Ureter (tissue), 1 donor: ENCODE measurements around the gene GNB2. TPM values are rescaled to one million over a fixed set of nuclear protein-coding genes. Genes with fewer than 3 reads are reported as not detected.
A peak's percentile ranks its signal among the peaks of the same experiment; 100 is the strongest.
"Not testable (repeated sequence)": the region's sequence is repeated elsewhere in the genome, so short reads cannot be mapped to it uniquely, and the experiment has no call there.

Experiments used
- DNase-seq: peaks from one replicate; pipeline ENCODE4 v3.0.0-alpha.2; 2020; ENCODE audit warnings: low spot score
- total RNA-seq: library from RNA; stranded (reverse); gene quantifications from one replicate; pipeline ENCODE4 v1.2.4, GENCODE V29; 2023
- donor health status: DM: yes; HTN: yes; CAD: no.

Gene GNB2
- total RNA-seq, 1 donor from 2014 or later, result 225 TPM

DNA sequence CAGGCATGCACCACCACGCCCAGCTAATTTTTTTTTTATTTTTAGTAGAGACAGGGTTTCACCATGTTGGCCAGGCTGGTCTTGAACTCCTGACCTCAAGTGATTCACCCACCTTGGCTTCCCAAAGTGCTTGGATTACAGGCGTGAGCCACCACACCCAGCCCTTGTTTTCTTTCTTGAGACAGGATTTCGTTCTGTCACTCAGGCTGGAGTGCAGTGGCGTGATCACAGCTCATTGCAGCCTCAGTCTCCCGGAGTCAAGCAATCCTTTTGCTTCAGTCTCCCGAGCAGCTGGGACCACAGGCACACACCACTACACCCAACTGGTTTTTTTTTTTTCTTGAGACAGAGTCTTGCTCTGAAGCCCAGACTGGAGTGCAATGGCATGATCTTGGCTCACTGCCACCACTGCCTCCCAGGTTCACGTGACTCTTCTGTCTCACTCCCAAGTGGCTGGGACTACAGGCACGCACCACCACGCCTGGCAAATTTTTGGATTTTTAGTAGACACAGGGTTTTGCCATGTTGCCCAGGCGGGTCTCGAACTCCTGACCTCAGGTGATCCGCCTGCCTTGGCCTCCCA, 11.3 kb upstream of the GNB2 start:
- not testable (repeated sequence) for DNase-seq

DNA sequence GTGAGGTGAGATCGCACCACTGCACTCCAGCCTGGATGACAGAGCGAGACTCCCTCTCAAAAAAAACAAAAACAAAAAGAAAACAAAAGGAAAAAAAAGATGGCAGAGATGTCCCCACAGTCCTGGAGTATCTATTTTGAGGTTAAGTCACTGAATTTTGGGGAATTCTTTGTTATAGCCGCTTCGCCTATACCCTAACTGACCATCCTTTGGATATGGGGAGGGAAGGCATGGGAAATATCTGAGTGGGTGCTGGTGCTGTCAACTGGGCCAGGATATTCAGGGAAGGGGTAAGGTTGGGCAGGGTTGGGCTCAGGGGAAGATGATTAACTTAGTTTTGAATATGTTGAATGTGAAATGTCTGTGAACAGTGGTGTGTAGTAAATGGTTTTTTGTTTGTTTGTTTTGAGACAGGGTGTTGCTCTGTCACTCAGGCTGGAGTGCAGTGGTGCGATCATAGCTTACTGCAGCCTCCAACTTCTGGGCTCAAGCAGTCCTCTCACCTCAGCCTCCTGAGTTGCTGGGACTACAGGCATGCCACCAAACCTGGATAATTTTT, 8.3 kb upstream of the GNB2 start:
- DNase-seq, result no peak

DNA sequence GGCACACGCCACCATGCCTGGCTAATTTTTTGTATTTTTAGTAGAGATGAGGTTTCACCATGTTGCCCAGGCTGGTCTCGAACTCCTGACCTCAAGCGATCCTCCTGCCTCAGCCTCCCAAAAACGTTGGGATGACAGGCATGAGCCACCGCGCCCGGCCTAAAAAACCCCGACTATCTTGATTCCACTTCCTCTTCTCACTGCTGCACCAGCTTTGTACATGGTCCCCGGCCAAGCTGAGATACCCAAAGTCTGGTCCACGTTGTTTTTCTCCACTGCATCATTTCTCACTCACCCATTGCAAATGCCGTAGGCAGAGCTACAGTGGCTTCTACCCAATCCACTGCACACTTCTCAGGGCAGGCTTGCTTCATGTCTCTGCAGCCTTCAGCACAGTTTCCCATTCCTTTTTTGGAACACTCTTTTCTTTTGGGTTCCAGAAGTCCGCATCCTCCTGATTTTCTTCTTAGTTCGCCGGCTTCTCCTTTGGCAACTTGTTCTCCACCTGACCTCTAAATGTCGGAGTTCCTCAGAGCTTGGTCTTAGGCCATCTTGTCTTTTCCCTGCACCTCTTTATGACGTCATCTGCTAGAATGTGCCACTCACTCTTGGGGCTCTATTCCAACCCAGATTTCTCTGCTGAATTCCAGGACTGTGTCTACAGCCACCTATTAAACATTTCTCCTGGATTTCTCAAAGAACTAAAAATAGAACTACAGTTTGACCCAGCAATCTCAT, 6.0 kb upstream of the GNB2 start:
- DNase-seq, result no peak

DNA sequence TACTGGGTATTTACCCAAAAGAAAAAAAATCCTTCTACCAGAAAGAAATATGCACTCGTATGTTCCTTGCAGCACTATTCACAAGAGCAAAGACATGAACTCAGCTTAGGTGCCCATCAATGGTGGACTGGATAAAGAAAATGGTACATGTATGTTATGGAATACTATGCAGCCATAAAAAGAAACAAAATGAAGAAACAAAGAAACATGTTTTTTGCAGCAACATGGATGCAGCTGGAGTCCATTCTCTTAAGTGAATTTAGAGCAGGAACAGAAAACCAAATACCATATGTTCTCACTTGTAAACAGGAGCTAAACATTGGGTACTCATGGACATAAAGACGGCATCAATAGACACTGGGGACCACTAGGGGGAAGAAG, 5.5 kb upstream of the GNB2 start:
- DNase-seq, result no peak

DNA sequence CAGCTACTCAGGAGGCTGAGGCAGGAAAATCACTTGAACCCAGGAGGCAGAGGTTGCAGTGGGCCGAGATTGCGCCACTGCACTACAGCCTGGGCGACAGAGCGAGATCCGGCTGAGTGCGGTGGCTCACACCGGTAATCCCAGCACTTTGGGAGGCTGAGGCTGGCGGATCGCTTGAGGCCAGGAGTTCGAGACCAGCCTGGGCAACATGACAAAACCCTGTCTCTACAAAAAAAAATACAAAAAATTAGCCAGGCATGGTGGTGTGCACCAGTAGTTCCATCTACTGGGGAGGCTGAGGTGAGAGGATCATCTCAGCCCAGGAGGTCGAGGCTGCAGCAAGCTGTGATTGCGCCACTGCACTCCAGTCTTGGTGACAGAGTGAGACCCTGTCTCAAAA, 4.4 kb upstream of the GNB2 start:
- DNase-seq, result not testable (repeated sequence)

DNA sequence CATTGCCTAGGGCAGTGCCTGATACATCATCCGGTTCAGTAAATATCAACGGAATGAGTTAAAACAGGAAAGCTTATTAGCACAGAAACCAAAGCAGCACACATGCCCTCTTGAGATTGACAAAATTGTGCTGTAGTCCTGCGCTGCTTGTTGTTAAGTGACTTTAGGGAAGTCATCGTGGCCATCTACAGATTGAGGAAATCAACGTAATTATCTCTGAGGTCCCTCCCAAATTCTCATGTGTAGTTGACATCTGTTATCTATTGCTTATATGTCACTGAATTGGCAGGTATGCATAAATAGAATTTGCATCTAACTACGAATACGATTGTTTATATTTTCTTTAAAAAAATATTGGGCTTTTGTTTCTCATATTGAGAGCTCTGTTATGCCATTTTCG, 3.5 kb upstream of the GNB2 start:
- no peak for DNase-seq

DNA sequence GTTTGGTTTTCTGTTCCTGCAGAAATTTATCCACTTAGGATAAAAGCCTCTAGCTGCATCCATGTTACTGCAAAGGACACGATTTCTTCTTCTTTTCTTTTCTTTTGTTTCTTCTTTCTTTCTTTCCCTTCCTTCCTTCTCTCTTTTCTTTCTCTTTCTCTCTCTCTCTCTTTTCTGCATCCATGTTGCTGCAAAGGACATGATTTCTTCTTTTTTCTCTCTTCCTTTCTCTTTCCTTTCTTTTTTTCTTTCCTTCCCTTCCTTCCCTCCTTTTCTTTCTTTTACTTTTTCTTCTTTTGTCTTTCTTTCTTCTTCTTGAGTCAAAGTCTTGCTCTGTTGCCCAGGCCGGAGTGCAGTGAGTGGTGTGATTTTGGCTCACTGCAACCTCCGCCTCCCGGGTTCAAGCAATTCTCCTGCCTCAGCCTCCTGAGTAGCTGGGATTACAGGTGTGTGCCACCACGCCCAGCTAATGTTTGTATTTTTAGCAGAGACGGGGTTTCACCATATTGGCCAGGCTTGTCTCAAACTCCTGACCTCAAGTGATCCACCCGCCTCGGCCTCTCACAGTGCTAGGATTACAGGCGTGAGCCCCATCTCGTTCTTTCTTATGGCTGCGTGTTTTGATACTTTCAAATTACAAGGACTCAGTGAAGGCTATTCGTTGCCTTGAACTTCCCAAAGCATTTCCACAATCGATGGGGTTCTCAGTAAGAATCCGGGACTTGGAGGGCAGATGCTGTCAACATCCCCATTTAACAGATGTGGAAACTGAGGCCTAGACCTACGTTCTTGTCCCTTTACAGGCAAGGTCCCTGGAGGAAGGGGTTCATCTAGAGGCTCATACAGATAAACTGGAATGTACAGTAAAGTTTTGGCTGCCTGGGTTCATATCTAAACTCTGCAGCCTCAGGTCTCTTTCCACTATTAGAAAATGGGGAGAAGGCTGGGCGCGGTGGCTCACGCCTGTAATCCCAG, 1.9 kb upstream of the GNB2 start:
- DNase-seq, result no peak

DNA sequence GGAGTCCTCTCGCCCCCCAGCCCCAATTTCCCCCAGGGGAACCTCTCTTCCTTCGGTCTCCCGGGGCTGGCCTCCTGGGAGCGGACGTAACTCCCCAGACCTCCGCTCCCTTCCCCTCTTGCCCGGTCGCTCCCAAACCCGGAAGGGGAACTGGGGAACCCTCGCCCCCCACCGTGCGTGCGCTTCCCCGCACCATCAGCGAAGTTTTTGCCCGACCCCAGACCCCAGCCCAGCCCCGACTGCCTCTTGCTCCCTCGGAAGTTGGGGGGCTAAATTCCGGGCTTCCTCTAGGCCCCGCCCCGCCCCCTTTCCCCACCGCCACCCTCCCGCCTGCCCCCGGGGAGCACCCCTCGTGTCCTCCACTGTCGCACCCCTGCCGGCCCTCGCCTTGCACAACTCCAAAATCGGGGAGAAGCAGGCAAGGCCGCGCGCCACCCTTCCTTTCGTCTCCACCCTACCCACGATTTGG, 436 bp downstream of the GNB2 start:
- DNase-seq, result no peak

DNA sequence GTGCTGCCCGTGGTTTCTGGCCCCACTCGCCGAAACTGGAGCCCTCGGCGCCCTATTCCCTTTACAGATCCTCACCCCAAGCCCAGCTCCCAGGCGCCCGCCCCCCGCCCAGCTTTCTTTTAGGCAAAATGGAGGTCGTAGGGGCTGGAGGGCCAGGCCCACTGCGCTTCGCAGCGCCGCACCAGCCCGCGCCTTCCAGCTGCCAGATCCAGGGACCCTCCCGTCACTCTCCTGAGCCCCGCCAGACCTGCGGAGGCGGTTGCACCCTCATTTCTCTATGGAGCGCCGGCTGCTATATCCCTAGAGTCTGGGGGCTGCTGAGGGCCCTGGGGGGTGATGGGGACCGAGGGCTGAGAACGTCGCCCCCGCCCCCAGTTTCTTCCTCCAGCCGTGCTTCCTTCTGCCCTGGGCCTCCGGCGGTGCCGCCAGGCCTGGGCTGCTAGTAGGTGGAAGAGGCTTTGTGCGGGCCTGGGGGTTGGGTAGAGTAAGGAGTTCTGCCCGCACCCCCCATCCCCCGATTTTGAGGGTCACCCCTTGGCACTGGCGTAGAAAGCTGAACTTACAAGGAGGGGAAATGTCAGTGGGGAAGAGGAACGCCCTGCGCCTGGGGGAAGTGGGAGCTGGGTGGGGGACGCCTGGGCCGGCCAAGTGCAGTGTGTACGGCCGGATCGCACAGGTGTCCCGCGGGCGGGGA, 1.0 kb downstream of the GNB2 start:
- no peak for DNase-seq

DNA sequence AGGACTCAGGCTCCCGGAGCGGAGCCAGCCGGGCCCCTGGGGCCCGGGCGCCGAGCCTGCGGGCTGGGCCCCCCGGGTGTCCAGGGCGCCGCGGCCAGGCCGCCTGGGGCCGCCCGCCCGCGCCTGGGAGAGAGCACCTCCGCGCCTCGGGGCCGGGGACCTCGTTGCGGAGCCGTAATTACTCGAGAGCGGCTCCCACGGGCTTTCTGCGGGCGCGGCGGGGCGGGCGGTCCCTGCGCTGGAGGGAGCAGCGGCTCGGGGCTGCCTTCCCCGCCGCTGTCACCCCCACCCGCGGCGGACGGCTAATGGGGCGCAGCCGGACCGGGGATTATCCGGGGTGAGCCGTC, 1.5 kb downstream of the GNB2 start:
- no peak for DNase-seq

DNA sequence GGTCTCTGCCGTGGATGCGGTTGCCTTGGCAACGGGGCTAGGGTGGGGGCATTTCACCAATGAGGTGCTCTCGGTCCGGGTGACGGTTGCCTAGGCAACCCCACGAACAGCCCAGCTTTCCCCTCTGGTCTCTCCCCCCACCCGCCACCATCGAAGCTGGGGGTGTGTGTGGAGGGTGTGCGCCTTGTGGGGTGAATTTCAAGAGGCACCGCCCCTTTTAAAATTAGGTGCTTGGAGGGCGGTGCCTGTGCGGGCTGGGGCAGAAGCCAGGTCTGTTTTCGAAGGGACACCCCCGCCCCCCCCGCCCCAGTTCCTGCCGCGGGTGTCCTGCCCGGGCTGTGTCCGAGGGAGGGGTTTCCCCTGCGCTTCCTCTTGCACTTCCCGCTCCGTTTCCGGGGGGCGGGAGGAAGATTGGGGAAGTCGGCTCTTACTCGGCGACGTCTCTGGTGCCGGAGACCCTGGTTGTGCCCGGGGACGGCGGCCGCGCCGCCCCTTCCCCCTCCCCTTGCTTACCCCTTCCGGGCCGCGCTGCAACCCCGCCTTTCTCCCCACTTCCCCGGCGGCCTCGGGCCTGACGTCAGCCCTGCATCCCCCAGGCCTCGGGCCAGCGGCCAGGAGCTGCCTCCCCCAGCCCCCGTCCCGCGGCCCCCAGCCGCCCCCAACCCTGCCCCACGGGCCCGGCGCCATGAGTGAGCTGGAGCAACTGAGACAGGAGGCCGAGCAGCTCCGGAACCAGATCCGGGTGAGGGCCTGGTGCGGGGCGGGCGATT, 2.2 kb downstream of the GNB2 start:
- peak; percentile 86 for DNase-seq

DNA sequence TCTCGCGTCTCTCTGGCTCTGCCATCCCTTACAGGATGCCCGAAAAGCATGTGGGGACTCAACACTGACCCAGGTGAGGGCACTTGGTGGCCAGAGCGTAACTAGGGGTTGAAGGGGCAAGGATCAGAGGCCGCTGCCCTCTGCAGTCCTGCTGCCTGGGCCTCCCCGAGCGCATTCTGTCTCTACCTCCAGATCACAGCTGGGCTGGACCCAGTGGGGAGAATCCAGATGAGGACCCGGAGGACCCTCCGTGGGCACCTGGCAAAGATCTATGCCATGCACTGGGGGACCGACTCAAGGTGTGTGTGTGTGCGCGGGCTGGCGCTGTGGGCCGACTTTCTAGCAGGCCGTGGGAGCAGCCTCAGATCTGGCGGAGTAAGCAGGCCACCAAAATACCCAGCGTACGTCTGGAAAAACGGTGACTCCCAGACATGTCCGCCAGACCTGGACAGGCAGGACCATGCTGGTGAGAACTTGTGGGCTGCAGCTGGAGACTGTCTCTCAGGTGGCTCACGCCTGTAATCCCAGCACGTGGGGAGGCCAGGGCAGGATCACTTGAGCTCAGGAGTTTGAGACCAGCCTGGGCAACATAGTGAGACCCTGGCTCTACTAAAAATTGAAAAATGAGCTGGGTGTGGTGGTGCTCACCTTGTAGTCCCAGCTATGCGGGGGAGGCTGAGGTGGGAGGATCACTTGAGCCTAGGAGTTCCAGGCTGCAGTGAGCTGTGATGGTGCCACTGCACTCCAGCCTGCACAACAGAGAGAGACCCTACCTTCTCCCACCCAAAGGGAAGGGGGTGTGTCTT, 3.2 kb downstream of the GNB2 start:
- no peak for DNase-seq

DNA sequence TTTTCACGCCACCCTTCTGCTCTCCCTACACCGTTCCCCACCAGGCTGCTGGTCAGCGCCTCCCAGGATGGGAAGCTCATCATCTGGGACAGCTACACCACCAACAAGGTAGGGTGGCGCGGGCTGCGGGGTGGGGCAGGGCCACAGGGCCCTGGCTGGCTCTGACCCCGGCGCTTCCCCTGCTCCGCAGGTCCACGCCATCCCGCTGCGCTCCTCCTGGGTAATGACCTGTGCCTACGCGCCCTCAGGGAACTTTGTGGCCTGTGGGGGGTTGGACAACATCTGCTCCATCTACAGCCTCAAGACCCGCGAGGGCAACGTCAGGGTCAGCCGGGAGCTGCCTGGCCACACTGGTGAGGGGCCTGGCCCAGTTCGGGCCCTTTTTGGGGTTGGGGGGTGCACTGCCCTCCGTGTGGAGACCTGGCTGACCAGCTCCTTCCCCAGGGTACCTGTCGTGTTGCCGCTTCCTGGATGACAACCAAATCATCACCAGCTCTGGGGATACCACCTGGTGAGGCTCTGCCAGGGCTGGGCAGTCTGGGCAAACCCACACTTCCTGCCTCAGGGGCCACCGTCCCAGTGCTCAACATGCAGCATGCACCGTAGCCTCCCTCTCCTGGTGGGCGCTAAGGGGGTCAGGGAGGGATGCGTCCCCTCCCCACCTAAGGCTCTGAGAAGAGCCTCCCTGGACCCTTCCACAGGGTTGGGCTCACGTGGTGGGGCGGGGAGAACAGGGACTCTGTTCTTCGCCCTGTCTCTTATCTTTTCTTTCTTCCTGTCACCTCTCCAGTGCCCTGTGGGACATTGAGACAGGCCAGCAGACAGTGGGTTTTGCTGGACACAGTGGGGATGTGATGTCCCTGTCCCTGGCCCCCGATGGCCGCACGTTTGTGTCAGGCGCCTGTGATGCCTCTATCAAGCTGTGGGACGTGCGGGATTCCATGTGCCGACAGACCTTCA, 4.0 kb downstream of the GNB2 start:
- no peak for DNase-seq

DNA sequence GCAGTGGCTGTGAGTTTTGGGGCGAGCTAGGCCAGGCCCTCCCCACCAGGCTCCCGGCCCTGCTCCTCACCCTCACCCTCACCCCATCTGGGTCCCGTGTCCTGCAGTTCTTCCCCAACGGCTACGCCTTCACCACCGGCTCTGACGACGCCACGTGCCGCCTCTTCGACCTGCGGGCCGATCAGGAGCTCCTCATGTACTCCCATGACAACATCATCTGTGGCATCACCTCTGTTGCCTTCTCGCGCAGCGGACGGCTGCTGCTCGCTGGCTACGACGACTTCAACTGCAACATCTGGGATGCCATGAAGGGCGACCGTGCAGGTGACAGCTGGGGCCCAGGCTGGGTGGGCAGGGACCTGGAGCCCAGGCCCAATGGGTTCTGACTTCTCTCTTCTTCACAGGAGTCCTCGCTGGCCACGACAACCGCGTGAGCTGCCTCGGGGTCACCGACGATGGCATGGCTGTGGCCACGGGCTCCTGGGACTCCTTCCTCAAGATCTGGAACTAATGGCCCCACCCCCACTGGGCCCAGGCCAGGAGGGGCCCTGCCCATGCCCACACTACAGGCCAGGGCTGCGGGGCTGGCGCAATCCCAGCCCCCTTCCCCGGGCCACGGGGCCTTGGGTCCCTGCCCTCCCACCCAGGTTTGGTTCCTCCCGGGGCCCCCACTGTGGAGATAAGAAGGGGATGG, 4.9 kb downstream of the GNB2 start:
- DNase-seq, result no peak

DNA sequence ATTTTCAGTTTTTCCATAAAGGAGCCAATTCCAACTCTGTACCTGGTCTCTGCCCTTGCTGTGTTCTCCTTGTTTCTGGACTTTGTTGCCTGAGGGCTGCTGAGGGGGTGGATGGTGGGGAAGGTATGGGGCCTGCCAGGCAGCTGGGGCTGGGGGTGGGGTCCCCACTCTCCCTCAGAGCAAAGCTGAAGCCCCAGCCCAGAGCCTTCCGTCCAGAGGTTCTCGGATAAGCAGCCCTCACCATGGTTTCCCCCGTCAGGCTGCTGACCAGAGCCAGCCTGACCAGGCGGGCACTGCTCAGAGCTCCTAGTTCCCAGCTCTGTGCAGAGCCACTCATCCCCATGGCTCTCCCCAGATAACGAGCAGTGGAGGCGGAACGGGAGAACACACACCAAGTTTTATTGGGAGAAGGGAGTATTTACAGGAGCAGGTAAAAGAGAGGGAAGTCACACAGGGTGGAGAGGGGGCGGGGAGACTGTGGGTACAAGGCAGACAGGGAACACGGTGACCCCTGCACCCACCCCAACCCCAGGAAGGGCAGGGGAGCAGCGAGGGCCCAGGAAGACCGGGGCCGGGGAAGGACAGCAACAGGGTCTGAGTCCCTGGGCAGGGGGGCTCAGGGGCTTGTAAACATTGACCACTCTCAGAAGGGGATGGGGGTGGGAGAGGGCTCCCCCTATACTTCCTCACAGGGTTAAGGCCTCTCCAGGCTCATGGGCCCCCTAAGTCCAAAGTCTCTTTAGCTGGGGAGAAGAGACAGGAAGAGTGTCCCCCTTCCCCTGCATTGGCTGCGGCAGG, 5.8 kb downstream of the GNB2 start:
- DNase-seq, result no peak

DNA sequence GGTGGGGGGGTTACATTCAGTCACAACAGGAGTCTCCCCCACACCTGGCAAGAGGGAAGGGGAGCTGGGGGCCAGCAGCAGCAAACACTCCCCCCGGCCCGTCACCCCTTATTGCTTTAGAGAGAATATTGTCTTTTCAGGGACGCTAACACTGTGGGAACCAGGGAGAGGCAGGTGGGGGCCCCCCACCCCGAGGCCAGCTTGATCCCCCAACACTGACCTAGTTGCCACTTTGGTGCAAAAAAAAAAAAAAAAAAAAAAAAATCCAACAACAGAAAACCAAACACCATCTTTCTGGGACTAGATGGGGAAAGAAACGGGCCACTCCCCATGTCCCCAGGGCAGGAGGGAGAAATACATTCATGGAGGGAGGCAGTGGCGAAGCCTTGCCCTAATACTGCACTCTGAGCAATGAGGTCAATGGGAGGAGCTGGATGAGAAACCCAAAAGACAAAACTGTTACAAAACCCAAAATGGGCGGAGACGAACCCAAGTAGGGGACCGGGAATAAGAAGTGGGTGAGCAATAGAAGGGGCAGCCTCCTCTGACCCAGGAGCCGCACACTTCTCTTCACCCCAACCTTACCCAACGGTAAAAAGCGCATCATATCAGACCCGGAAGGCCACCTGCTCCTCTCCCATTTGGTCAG, 6.5 kb downstream of the GNB2 start:
- no peak for DNase-seq
